Activated T-cell treated with anti-CD3 and anti-CD28 coated beads, Interleukin-2, amount 50 U/mL, for 48 hours (primary cell): ENCODE data around the gene GP5.

Experiments
- DNase-seq, 2 experiments: peaks; one replicate each; pipeline ENCODE4 v3.0.0-alpha.2; 2020

The GP5 gene

DNA sequence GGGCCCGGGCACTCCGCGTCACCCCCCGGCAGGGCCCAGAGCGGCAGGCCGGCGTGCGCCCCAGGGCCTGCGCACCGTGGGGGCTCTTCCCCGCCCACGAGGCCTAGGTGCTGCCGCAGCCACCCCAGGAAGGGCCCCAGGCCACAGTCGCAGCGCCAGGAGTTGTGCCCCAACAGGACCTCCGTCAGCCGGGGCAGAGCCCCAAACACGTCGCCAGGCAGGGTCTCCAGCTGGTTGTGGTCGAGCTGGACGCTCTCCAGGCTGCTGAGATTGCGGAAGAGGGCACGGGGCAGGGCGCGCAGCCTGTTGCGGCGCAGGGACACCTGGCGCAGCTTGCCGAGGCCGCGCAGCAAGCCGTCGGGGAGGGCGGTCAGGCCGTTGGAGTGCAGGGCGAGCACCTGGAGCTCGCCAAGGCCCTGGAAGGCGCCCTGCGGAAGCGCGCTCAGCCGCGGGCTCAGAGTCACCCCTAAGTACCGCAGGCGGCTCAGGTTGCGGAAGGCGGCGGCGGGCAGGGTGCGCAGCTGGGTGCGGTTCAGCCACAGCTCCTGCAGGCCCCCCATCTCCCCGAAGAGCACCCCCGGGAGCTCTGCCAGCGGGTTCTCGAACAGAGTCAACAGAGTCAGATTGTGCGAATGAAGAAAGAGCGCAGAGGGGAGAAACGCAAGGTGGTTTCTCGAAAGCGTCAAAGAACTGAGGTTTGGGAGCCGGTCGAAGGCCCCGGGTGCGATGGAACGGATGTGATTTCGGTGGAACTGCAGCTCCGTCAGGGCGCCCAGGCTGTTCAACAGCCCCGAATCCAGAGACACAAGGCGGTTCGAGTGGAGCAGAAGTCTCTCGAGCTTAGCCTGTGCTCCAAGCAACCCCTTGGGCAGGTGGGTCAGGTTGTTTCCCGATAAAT, 2.0 kb downstream of the GP5 start:
- DNase-seq: peak; percentile 52 to 58

DNA sequence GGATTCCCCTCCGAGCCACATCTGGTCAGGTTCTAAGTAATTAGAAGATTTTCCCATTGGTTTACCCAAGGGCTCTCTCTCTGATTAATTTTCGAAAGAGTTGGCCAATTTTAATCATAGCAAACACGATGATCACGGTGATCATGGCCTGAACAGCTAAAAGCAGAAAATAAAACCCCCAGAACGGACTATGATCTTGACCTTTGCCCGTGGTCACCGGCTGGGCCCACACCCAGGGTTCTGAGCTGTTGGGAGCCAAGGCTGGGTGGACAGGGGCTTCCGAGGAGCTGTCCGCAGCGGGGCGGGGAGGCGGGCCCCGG, 2.6 kb downstream of the GP5 start:
- DNase-seq: peak in 1 of 2 experiments; percentile 30

DNA sequence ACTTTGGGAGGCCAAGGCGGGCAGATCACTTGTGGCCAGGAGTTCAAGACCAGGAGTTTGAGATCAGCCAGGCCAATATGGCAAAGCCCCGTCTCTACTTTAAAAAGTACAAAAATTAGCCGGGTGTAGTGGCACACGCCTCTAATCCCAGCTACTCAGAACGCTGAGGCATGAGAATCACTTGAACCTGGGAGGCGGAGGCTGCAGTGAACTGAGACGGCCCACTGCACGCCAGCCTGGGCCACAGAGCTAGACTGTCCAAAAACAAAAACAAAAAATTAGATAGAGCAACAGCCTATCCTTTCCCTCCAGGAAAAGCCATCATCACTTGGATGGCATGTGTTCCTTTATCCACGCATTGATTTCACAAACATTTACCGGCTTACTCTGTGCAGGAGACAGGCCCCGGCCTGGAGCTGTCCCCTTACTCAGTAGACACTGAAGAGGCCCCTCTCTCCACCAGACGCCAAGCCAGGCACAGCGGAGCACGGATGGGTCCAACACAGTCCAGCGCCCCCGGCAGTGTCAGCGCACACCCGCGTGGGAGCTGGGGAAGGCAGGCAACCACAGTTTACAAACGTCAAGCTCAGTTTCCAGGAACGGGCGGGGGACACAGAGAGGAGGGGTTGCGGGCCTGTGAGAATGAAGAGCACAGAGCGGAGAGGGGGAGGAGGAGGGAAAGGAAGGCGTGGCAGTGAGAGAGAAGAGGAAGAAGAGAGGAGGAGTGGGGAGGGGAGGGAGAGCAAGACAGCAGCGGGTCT, 3.1 kb downstream of the GP5 start:
- DNase-seq: peak; percentile 68

DNA sequence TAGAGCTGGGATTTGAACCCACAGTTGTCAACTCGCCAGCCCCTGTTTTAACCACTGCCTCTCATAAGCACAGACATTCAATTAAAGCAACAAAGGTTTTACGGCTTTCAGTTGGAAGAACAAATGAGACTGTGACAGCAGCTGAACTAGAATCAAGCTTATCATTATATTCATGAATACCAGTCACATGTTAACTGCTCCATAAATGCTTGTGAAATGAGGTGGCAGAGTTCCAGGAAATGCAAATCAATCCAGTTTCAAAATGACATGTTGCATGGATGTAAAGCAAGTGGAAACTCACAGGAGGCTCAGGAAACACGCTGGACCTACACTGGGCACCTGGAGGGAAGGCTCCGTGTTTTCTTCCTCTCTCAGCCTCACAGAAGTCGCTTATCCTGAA, 3.9 kb downstream of the GP5 start:
- no peak for DNase-seq

DNA sequence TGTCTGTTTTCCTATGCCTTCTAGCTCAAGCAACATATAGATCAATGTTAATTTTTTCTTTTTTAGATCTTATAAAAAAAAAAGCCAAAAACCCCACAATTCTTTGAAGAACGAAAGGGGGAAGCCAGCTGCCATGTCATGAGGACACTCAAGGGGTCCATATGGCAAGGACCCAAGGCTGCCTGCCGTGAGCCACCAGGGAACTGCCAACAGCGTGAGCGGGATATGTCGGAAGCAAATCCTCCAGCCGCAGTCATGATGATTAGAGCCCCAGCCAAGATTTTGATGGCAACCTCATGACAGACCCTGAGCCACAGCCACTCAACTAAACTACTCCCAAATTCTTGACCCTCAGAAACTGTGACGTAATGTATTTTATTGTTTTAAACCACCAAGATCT, 6.5 kb downstream of the GP5 start:
- DNase-seq: no peak

DNA sequence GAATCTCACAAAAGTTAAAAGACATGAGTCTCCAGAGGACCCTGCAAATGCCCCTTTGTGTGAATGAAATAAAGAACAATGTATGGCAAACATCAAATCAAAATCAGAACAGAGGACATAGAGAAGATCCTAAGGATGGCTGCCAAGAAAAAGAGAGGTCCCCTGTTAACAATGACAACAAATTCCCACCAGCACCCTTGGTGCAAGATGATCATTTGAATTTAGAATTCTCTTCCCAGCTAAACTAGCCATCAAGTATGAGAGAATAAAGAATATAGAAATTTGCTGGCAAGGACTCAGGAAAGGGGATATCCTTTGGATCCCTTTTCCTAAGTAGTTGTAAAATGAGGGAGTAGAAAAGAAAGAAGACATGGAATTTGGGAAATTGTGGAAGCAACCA, 8.2 kb downstream of the GP5 start:
- no peak for DNase-seq

DNA sequence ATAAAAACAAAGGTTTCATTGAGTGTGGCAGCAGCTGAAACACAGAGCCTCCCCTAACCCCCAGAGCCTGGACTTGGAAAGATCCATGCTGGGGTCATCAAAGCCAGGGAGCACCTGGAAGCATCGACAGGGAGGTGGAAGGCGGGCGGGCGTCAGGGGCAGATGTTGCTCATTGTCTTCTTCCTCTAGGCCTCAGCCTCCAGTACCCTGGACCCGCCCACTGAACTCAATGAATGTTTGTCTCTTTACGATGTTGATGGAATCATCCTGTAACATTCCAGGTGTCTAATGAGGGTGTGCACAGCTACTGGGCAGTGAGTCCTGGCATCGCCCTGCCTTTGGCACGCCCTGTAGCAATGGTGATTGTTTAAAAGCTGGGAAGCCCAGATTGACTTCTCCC, 9.8 kb downstream of the GP5 start:
- no peak for DNase-seq

GRCh38 chr3:194387926-194388418, 11.1 kb downstream of the GP5 start:
- DNase-seq: peak in 1 of 2 experiments; percentile 10

DNA sequence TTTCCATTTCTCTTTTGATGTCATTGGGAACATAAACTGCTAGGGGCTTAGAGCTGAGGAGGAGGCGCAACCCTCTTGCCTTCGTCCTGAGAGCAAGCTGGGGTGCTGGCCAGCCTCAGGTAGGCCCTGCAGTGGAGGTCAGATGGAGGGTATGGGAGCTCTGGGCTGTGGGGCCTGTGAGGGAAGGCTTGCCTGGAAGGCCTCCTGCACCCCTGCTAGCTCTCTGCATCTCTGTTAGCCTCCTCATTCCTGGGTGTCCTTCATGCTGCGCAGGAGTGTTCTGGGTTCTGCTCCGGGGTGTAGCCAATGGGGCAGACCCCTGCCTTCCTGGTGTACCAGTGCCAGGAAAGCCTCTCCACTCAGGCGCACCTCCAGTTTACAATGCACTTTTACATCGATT, 11.8 kb downstream of the GP5 start:
- DNase-seq: peak in 1 of 2 experiments; percentile 2

GRCh38 chr3:194386648-194387047, 12.4 kb downstream of the GP5 start:
- no peak for DNase-seq

- DNase-seq: no peak
These were observed 13.0 kb downstream of the GP5 start for GRCh38 chr3:194386066-194386465.

- no peak for DNase-seq
These were observed 14.5 kb downstream of the GP5 start for GRCh38 chr3:194384569-194385001.

GRCh38 chr3:194384156-194384555, 14.9 kb downstream of the GP5 start:
- DNase-seq: no peak

- DNase-seq: no peak
These were observed 15.7 kb downstream of the GP5 start for GRCh38 chr3:194383276-194383940.

- no peak for DNase-seq
These were observed 16.2 kb downstream of the GP5 start for GRCh38 chr3:194382892-194383223.

- DNase-seq: no peak
These were observed 16.7 kb downstream of the GP5 start for GRCh38 chr3:194382196-194382891.

- DNase-seq: no peak
These were observed 17.6 kb downstream of the GP5 start for GRCh38 chr3:194381460-194381875.

DNA sequence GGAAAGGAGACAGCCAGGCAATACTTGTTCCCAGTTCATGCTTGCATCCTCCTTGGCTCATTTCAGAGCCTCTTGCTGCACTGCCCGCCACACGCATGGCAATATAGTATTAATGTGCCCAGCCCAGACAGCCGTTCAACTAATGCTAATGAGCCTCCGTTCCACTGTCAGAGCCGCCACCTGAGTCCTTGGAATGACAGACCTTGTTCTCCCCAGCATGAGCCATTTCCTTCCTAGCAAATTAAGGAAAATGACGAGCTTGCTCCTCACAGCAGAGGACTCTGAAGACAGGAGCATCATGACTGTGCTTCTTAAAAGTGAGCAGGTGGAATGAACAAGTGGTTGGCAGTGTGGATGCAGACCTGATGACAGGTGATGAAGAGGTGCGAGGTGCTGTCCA, 18.7 kb downstream of the GP5 start:
- DNase-seq: no peak

DNA sequence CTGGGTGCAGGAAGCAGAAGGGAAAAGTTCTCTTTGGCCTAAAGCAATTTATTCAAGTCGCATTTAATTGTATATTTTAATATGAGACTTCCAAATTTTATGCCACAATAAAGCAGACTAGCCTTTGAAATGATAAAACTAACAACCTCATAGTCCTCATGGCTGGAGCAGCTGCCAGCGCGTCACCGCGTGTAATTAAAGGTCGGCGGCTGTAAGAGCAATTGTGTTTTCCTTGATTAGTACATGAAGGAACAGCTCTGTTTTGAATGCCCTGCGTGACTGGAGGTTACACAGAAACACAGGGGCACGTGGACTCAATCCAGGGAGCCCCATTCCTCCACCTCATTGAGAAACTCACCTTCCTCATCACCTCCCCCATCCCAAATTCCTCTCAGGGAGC, 19.4 kb downstream of the GP5 start:
- DNase-seq: no peak

- no peak for DNase-seq
These were observed 19.8 kb downstream of the GP5 start for GRCh38 chr3:194379231-194379630.

DNA sequence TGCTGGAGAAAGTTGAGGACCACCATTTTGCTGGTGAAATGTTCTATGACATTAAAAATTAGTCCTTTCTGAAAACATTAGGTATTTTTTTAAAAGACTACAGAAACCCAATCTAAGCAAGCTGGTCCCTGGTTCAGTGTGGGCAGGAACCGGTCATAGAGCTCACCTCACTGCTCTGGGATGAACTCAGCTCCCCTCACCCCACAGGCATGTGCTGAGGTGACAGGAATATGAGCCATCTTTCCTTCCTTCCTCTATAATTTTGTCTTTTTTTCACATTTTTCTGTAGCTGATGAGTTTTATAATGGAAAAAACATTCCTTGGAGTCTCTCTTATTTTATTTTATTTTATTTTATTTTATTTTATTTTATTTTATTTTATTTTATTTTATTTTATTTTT, 21.4 kb downstream of the GP5 start:
- no peak for DNase-seq

DNA sequence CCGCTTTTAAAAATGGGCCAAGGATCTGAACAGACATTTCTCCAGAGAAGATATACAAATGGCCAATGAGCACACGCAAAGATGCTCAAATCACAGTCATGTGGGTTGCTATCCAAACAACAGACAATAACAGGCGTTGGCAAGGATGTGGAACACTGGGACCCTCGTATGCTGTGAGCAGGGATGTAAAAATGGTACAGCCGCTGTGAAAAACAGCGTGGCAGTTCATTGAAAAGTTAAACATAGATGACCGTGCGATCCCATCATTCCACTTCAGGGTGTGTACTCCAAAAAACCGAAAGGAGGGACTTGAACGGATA, 22.9 kb downstream of the GP5 start:
- no peak for DNase-seq
